GM21367 (cell line): ENCODE data around the gene OOSP3.
"Not testable (repeated sequence)": the region's sequence is repeated elsewhere in the genome, so short reads cannot be mapped to it uniquely, and the experiment has no call there.

Experiments used
- ATAC-seq: cut with Tn5 transposase; IDR thresholded peaks from one replicate; pipeline ENCODE4 v1.9.1; 2021; ENCODE audit not compliant: unreplicated experiment

OOSP3 gene

DNA sequence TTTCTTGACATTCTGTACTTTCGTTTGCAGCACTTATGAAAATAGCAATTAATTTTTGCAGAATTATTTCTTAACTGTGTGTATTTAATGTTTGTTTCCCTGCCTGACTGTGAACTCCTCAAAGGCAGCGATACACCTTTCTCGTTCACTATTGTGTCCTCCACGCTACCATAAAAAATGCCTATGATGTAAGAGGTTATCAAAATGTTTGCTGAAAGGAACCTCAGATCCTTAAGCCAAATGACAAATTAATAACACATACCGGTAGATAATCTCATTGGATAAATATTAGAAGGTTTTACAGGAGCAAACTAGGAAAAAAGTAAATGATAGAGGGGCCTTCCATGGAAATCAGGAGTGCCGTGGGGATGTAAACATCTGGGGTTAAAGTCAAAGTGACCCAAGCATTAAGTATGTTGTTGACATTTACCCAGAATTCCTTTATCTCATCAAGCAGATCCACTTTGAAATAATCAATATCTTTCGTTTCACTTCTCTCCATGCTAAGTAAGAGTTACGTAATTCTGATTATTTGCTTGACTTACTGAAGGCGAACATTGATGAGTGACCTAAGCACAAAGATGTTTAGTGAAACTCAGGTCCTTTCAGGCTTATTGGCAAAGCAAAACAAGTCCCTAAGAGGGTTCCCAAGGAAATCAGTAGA, 2.6 kb upstream of the OOSP3 start:
- ATAC-seq, result no peak

DNA sequence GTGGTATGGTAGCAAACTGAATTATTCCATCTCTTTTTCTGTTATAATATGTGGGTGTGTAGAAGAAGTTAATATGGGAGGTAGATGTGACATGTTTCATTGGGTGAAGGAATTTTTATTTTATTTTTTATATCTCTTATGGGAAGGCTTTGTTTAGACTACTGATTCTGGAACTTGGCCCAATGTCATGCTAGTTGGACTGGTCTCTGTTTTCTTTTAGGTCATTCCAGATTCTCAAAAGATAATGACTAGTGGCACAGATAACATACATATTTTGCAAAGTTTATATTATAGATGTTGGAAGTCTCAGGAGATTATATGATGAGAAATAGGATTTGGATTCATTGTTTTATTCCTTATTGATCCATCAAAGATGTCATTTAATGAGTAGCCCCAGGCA, 1.3 kb upstream of the OOSP3 start:
- no peak for ATAC-seq

DNA sequence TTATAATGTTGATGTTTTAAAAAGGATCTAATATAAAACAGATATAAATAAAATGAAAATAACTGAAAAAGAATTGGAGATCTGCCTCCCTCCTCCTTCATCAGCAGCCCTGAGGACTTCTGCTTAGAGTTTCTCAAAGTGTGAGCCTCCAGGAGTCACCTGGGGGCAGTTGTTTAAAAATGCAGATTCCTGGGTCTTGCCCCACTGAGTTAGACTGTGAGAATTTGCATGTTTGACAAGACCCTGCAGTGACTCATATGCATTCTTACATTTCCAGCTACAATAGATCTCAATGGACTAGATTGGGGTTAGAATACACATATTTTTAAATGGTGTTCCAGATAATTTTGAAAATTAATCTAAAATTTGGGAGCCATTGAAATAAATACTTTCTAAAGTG, 798 bp upstream of the OOSP3 start:
- no peak for ATAC-seq

DNA sequence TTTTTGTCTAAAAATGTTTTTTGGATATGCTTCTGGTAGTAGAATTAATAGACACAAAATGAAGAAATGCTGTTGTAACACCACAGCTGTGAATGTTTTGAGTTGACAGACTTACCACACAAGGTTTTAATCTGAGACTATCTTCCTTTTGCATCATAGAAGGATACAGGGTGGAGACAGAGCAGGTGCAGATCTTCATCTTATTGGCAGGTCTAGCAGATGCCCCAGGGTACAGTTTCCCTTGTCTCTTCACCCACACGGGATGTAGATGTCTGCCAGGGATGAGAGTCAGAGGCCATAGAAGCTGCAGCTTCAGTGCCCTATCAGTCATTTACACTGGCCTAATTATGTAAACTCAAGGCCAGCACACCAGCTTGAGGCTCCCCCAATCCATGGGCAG, 985 bp downstream of the OOSP3 start:
- ATAC-seq, result no peak

DNA sequence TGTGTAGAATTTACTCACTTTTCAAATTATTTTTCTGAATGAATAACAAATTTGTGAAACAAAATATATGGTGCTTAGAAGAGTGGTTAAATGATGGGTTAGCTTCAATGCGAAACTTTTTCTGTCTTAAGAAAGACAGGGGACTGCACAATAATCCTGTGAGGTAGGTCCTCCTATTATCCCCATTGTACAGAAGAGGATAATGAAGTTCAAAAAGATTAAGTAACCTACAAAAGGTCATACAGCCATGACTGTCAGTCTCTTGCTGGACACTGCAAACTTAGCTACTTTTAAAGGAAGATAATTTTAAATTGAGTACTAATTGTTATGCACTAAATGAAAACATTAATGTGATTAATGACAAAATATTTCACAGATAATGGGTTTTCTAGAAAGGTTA, 5.0 kb downstream of the OOSP3 start:
- ATAC-seq, result no peak

DNA sequence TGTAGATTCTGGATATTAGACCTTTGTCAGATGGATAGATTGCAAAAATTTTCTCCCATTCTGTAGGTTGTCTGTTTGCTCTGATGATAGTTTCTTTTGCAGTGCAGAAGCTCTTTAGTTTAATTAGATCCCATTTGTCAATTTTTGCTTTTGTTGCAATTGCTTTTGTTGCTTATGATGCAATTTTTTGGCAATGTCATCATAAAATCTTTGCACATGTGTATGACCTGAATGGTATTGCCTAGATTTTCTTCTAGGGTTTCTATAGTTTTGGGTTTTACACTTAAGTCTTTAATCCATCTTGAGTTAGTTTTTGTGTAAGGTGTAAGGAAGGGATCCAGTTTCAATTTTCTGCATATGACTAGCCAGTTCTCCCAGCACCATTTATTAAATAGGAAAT, 8.6 kb downstream of the OOSP3 start:
- not testable (repeated sequence) for ATAC-seq

DNA sequence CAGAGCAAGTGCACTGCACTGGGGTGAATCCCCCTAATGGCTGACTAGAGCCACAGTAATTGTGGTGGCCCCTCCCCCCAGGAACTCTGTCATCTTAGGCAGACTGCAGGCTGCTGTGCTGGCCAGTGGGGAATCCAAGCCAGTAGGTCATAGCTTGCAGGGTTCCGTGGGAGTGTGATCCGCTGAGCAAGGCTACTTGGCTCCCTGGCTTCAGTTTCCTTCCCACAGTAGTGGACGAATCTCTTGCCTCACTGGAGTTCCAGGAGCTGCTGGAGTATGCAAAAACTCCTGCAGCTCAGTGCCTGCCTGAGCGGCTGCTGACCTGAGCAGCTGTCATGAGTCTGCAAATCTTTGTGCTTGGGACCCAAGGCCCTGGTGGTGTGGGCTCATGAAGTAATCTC, 13.2 kb downstream of the OOSP3 start:
- no peak for ATAC-seq

DNA sequence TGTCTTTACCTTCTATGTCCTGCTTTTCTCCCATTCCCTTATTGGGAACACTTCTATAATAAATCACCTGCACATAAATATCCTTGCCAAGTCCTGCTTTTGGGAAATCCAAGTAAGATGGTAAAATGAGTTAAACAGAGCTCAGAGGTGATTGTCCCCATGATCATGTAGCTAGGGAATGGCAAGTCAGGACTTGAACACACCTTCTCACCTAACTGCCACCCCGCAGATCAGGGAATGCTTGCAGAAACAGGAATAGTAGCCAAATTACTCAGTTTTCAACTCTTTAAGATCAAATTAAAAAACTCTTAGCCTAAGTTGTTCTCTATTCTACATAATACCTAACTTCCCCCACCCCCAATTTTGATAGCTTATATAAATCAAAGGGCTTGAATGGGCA, 16.0 kb downstream of the OOSP3 start:
- no peak for ATAC-seq

DNA sequence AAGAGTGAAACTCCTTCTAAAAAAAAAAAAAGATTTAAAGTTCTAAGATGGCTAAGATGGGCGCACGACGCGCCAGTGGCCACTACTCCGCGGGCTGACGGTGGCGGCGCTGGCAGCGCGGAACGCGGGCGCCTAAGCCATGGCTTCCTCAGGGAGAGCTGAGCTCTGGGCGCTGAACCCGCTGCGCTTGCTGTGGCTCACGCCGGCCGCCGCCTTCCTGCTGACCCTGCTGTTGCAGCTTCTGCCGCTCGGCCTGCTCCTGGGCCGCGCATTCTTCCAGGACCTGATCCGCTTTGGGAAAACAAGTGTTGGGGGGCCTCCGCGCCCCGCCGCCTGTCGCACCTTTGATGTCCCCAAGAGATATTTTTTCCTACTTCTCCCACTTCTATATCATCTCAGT, 19.5 kb downstream of the OOSP3 start:
- ATAC-seq, result no peak

DNA sequence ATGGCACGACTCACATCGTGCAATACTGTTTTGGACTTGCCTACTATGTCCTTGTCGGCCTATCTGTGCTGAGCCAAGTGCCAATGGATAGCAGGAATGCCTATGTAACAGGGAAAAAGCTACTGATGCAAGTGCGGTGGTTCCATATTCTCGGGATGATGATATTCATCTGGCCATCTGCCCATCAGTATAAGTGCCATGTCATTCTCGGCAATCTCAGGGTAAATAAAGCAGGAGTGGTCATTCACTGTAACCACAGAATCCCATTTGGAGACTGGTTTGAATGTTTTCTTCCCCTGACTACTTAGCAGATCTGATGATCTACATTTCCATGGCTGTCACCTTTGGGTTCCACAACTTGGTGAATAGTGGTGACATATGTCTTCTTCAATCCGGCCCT, 20.1 kb downstream of the OOSP3 start:
- no peak for ATAC-seq

DNA sequence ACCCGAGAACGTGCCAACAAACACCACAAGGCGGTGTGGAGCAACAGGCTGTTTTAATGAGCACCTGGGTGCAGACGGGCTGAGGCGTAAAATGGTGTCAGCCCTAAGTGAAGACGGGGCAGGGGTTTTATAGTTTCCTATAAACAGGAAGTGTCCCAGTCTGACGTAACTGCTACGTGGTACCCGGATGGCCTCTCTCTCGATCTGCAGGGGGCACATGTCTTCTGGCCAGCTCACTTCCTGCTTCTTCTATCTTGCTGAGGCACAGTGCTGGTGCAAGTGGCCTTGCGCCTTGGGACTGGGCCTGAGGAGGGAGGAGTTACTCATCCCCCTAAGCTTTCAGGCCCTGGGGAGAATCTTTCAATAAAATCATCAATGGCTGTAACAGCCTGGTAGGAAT, 20.9 kb downstream of the OOSP3 start:
- no peak for ATAC-seq

DNA sequence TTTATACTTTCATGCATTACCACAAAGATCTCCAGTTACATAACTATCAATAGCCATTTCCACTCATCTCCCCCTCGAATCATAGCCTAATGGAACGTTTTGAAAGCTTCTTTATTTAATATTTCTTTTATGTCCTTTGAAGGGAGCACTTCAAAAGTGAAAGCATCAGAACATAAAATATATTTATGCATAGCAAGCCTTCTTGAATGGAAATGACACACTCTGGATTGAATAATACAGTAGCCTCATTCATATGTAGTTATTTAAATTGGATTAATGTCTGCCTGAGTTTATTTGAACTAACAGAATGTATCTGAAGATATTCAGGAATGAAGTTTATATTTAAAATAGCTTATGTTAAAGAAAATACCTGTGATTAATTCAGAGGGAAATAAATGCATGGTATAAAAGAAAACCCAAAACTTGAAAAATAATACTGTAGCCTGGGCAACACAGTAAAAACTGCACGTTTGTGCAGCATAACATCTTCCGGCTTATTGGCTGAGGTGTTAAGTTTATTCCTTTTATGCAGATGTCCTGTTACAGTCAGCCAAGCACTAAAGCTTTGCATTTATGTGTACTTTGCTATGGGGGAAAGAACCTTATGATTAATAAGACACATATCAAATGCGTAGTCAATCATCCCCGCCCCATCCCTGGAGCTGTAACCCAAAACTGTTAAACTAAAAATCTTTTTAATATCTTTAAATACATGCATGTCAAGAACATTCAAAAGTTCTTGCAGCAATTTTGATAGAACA, 22.0 kb downstream of the OOSP3 start:
- ATAC-seq, result no peak

DNA sequence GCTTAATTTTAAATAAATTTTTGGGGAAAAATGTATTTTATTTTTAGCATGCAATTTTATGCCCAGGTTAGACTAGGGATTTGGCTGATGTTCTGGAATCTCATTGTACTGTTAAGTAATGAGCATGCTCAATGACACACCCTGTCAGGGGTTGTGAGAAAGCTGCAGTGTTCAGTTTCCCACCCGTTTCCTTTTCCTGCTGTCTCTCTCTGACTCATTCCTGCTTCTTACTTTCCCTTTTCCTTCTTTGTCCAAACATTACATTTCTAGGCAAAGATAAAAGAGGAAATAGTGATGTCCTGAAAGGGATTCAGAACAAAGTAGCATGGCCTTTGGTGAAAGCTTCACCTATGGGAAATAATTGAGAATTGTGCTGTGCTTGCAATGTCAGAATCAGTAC, 22.7 kb downstream of the OOSP3 start:
- no peak for ATAC-seq

DNA sequence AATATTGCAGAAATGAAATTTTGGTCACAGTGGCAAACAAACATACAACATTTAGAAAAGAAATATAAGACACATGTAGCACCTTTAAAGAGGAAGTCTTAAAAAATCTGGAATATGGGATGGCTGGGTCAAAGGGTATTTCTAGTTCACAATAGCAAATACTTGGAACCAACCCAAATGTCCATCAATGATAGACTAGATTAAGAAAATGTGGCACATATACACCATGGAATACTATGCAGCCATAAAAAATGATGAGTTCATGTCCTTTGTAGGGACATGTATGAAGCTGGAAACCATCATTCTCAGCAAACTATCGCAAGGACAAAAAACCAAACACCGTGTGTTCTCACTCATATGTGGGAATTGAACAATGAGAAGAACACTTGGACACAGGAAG, 25.0 kb downstream of the OOSP3 start:
- not testable (repeated sequence) for ATAC-seq

DNA sequence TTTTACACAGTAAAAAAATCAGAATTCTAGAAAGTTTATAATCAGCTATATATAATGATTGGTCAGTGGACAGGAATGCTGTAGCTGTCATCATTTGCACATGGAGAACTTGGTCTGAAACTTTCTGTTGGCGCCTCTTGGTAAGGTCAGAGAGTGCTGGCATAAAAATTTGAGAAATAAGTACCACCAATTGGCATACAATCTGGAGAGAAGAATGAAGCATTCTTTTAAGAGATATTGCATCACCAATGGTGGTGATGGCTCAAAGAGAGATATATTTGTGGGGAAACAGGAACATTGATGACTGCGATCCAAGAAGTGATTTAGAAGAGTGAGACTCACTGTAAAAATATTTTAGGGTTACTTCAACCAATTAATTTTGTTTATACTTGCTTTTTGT, 39.9 kb downstream of the OOSP3 start:
- ATAC-seq, result no peak

DNA sequence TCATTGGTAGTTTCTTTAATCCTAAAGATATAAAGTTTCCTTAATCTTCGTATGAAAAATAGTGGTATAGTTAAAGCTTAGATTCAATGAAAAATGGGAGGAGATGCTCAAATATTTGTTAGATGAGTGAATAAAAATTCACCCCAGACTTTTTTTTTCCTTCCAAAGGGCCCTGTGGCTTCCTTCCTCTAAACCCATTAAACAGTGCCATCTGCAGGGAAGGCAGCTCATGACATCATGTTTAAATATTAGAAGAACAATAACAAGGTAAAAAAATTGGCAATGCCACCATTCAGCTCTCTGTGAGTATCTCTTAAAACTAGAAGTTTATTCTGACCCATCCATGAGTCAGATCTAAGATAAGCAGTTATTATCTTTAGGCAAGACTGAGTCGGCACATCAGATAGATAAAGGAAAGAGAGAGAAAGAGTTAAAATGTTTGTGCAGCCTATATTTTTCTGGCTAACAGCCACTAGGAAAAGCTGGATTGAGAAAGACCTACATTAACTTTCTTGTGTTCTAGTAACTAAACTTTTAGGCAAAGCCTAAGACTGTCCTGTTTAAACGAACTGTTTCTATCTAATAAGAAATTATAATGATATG, 40.5 kb downstream of the OOSP3 start:
- no peak for ATAC-seq

DNA sequence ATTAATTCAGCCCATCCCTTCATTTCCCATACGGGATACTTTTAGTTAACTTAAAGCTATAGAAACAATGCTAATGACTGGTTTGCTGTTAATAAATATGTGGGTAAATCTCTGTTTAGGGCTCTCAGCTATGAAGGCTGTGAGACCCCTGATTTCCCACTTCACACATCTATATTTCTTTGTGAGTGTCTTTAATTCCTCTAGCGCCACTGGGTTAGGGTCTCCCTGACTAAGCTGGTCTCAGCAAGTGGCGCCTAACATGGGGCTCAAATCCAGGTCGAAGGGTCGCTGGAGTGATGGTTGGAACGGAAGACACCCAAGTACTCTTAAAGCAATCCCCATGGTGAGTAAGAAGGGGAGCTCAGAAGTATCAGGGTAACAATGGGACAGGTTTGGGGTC, 45.2 kb downstream of the OOSP3 start:
- no peak for ATAC-seq

DNA sequence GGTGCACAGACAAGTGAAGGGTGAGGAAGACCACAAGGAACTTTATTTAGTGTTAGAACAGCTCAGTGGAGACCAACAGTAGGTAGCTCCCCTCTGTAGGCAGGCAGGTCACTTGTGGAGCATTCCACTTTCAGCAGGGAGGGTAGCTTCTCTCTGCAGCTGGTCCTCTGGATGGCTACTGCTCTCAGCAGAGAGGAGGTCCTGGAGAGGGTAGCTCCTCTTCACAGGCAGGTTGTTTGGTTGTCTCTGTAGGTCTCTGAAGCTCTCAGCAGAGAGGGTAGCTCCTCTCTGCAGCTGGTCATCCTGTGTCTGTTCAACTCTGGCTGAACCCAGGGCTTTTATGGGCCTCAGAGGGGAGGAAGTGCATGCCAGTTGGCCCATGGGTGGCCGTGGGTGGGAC, 53.1 kb downstream of the OOSP3 start:
- ATAC-seq, result no peak

DNA sequence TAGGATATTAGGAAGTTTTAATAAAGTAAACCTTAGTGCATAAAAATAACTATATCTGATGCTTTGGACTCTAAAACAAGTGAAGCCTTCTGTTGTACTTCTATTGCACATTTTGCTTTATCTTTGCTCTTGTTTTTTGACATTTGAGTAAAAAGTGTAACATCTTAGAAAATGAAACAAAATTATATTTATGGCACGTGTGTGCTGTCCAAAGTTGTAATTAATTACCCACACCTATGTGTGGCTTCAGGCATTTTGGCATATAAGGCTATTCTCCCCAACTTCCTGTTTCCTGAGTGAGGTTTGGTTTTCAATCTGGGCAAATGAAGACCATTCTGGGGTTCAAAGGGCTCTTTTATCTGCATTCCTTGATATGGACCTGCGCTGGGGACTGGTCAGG, 59.5 kb downstream of the OOSP3 start, which contains the start of gene OOSP1:
OOSP1 (plus strand) TSS at position 301 of the 400 bp plus-strand sequence; CDS start at position 324, 23 bp downstream.
- ATAC-seq, result no peak

DNA sequence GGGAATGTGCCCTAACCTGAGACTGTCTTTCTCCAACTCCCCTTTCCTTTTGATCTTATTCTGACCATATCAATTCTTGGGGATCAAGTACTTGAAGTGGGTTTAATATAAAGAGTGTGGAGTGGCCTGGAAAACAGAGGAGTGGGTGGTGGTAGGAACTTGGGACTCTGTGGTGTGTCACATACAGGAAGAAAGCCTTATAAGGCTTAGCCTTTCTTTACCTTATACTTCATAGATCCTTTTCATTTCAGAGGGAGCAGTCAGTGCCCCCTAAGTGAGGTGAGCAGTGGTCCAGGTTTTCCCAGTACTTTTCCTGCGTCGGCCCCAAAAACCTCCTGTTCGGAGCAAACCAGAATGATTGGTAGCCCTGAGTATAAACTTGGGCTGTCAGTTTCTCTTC, 60.1 kb downstream of the OOSP3 start:
- no peak for ATAC-seq

DNA sequence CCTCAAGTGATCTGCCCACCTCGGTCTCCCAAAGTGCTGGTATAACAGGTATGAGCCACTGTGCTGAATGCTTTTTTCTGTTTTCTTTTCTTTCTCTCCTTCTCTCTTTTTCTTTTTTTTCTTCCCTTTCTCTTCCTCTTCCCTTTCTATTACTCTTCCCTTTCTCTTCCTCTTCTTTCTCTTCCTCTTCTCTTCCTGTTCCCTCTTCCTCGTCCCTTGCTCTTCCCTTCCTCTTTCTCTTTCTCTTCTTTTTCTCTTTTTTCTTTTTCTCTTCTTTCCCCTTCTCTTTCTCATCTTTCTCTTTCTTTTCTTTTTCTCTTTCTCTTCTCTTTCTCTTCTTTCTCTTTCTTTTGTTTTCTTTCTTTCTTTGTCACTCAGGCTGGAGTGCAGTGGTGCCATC, 60.9 kb downstream of the OOSP3 start:
- no peak for ATAC-seq

DNA sequence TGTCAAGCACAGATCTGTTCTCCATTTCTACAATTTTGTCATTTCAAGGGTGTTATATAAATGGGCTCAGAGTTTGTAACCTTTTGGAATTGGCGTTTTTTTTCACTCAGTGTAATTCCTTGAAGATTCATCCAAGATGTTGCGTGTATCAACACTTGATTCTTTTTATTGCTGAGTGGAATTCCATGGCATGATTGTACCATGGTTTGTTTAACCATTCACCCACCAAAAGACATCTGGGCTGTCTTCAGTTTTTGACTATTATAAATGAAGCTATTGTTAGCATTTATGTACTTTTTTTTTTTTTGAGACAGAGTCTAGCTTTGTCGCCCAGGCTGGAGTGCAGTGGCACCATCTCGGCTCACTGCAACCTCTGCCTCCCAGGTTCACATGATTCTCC, 62.5 kb downstream of the OOSP3 start:
- ATAC-seq, result no peak
